Small intestine (tissue), 7 donors: ENCODE data around the gene FOXA2. TPM values are rescaled to one million over a fixed set of nuclear protein-coding genes. Genes with fewer than 3 reads are reported as not detected.
"Not testable (repeated sequence)": the region's sequence is repeated elsewhere in the genome, so short reads cannot be mapped to it uniquely, and the experiment has no call there.

ENCODE experiments used
- DNase-seq, 2 donors: peaks; one replicate each; pipeline versions ENCODE4 v3.0.0 to v3.0.0-alpha.2; 2013
- FAIRE-seq: peaks from 2 replicates; lab custom pipeline; 2012; peaks lifted over from hg19 to GRCh38; lab: Jason Lieb, UNC
- H3K27ac ChIP-seq, 3 donors: one replicate each; pipeline ENCODE4 v1.5.1; 2013; ENCODE audit warnings: low read length in 2 of 3, mild to moderate bottlenecking in 2 of 3, control low read depth in 1 of 3, inconsistent platforms in 1 of 3, low read depth in 1 of 3, moderate library complexity in 1 of 3
- H3K27me3 ChIP-seq, 3 donors: one replicate each; pipeline ENCODE4 v1.6.1; 2013; ENCODE audit warnings: low read length in 3 of 3, inconsistent platforms in 1 of 3; ENCODE audit not compliant: control insufficient read depth in 3 of 3, insufficient read depth in 3 of 3
- H3K36me3 ChIP-seq, 3 donors: one replicate each; pipeline ENCODE4 v1.6.1; 2013; ENCODE audit warnings: low read length in 3 of 3, inconsistent platforms in 1 of 3, low read depth in 1 of 3, mild to moderate bottlenecking in 1 of 3, moderate library complexity in 1 of 3; ENCODE audit not compliant: control insufficient read depth in 3 of 3, insufficient read depth in 2 of 3
- H3K4me1 ChIP-seq, 3 donors: one replicate each; pipeline ENCODE4 v1.6.1; 2013; ENCODE audit warnings: low read length in 2 of 3, inconsistent platforms in 1 of 3, low read depth in 1 of 3, mild to moderate bottlenecking in 1 of 3, moderate library complexity in 1 of 3; ENCODE audit not compliant: control insufficient read depth in 3 of 3, insufficient read depth in 2 of 3
- H3K4me3 ChIP-seq, 3 donors: one replicate each; pipeline ENCODE4 v1.5.1; 2013; ENCODE audit warnings: low read length in 3 of 3, control low read depth in 1 of 3, inconsistent platforms in 1 of 3, low read depth in 1 of 3, mild to moderate bottlenecking in 1 of 3, moderate library complexity in 1 of 3
- H3K9me3 ChIP-seq, 2 donors: one replicate each; pipeline ENCODE4 v1.6.1; 2013; ENCODE audit warnings: low read depth in 1 of 2, low read length in 1 of 2; ENCODE audit not compliant: control insufficient read depth in 2 of 2, insufficient read depth in 1 of 2
- WGBS, 3 donors: extraction: QIAGEN DNeasy Blood & Tissue Kit; methylation state at CpG; one replicate each; pipeline ENCODE4 v1.1.7; 2013; 5-methylcytosine and 5-hydroxymethylcytosine counted together
- polyA plus RNA-seq, 4 donors: library from polyadenylated mRNA; stranded (reverse) in 3 of 4; unstranded in 1 of 4; fragments of 200-250 nt in 3 of 4; fragments of 120-200 nt in 1 of 4; gene quantifications; one replicate each; pipeline versions ENCODE4 v1.2.1 to v1.2.3, GENCODE V29; 2013
- donor health status: healthy with polysubstance abuse.
- donor health status: control.
- donor health status: control.
- donor health status: Bipolar disorder and iron deficiency.
- donor health status: healthy.

FOXA2 gene
- polyA plus RNA-seq, 4 donors: 0.45 to 6.5 (median 2.0) TPM

DNA sequence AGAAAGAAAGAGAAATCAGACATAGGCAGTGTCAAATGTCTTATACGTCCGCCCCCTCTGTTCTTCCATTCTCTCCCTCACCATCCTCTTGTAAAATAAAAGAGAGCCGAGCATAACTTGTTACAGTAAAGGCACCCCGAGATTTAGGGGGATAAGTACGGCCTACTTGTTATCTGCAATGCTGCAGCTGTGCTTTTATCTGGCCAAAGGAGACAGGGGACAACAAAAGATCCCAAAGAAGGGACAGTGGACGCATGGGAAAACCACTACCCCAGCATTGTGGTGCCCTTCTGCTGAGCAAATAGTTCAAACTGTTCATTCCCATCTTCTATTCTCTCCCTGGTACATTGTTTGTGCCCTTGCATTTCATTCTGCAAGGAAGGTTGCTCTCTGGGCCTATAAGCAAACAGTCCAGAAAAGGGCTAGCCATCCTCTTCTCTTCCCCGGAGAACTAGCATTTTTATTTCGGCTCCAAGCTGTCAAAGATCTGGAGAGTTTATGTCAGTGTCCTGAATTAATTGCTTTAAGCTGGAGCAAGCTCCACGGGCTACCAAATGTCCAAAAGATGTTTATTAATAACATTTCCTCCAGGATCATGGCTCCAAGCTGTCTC lies 22.3 kb downstream of the FOXA2 start:
- Histone ChIP-seq H3K4me3 (no peak overlapping the region), H3K9me3 (no peaks in the 10 kb centered on the region), H3K36me3 (no peaks in the 10 kb centered on the region), H3K4me1 (no peaks in the 10 kb centered on the region), H3K27me3 (peaks cover 0 to 33% (median 13%) of the 10 kb centered on the region in 3 donors), H3K27ac (no peak overlapping the region)
- DNase-seq: no peak
- no peak for FAIRE-seq
- WGBS, 3 donors: 38 to 79% (median 59%) methylated on average over 9 of the region's 9 CpGs

DNA sequence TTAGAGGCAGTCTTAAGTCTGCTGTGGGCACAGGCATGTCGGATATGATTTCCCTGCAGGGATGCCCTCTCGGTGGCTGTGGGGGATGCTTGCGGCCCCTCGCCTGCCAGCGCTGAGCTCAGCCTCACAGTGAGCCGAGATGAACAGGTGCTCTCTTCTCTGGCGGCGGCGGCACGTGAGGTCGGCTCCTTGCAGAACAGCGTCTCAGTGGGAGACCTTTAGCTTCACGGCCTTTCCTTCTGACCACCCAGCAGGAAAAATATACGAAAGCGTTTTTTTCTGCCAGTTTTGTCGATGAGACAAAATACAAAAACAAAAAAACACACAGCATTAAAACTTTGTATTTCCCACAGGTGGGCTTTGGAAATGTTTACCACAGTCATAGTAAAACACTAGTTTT lies 23.6 kb downstream of the FOXA2 start:
- DNase-seq (no peak), FAIRE-seq (no peak)
- Histone ChIP-seq H3K27me3 (peaks cover 0 to 24% (median 12%) of the 10 kb centered on the region in 3 donors), H3K27ac (no peak overlapping the region), H3K36me3 (no peaks in the 10 kb centered on the region), H3K4me3 (no peak overlapping the region), H3K4me1 (no peaks in the 10 kb centered on the region), H3K9me3 (no peaks in the 10 kb centered on the region)
- WGBS, 3 donors: 40 to 84% (median 63%) methylated on average over 16 of the region's 16 CpGs

DNA sequence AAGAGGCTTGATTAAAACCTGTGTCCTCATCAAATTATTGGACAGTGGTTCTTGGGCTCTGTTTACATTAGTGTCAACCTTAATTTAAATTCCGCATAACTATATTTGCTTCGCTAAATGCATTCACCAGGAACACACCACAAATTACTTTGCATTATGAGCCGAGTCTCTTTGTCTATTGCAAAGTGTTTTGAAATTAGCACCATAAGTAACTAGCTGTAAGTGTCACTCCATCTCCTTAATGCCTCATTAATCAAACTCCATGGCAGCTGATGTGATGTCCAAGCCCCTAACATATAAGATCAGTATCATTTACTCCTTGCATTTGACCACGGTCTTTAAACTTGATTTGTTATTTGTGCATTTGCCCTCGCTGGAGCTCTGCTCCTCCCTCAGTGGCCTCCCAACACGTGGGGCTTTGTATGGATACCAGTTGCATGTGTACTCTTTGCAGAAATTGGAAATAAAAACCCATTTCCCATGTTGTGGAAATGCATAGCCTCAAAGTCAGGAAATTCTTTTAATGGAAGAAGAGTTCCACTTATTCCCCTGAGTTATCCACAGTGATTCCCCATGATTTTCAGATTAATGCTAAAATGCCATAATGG lies 24.6 kb downstream of the FOXA2 start:
- FAIRE-seq (no peak), DNase-seq (no peak)
- no peak overlapping the region for H3K4me3 ChIP-seq
- WGBS, 3 donors: 36 to 74% (median 65%) methylated on average over 6 of the region's 6 CpGs
- no peak overlapping the region for H3K27ac ChIP-seq
- H3K4me1 ChIP-seq: no peaks in the 10 kb centered on the region
- H3K9me3 ChIP-seq: no peaks in the 10 kb centered on the region
- no peaks in the 10 kb centered on the region for H3K36me3 ChIP-seq
- H3K27me3 ChIP-seq: peaks cover 0 to 22% (median 11%) of the 10 kb centered on the region in 3 donors

- Histone ChIP-seq H3K4me1 (no peaks in the 10 kb centered on the region), H3K27ac (no peak overlapping the region), H3K9me3 (no peaks in the 10 kb centered on the region), H3K27me3 (peaks cover 0 to 13% (median 6%) of the 10 kb centered on the region in 3 donors), H3K4me3 (no peak overlapping the region), H3K36me3 (no peaks in the 10 kb centered on the region)
- DNase-seq (no peak), FAIRE-seq (no peak)
- 77 to 82% (median 79%) methylated on average over 13 of the region's 13 CpGs for WGBS, 3 donors
These were observed 26.7 kb downstream of the FOXA2 start for GRCh38 chr20:22557403-22558276.

DNA sequence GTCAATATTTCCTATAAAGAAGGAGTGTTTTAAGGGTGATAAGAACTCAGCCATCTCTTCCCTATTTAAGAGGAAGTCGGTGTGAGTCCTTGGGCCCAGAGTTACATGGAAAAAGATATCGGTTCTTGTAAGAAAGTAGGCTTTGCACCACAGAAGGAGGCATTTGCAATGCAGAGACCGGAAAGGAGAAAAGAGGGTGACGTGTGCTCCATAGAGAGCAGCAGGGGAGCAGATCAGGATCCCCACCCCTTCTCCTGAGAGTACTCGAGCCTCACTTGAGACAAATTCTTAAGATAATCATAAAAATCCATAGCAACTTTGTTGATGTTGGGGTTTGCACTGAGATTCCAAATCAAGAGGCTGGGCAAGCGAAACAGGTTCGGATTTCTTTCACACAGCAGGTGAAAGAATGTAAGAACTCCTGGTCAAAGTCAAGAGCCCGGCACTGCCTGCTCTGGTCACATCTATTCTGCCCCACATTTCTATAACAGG lies 27.8 kb downstream of the FOXA2 start:
- 59 to 79% (median 70%) methylated on average over 8 of the region's 8 CpGs for WGBS, 3 donors
- no peak for FAIRE-seq

DNA sequence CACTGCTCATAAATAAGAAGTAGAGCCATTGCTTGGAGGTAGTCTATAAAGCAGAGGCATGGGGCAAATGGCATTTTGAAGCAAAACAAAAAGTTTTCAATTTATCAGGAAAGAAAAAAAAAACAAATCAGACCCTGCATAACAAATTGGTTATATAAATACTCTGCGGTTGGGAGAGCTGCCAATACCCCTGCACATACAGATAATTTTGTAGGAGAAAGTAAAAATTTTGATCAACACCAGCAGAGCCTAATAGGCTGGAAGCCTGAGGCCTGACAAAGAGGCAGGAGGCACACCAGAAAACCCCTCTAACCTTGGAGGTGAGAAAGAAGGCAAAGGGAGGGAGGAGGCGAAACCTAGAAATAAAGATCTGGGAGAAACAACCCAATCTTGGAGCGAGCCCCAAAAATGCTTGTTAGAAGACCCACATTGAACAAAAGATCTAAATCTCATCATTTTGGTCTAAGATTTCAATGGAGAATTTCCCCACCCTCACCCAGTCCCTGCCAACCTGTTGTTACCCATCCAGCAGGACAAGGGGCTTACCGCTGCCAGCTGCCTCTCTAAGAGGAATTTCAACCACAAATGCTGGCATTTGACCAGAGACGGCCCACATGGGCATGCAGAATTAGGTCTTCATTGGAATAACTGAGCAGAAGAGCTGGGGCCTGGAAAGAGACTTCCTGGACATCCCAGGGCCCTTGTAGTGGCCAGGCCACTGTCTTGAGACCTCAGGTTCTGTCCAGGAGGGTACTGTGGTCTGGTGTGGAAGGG lies 28.4 kb downstream of the FOXA2 start:
- H3K4me1 ChIP-seq: no peaks in the 10 kb centered on the region
- H3K9me3 ChIP-seq: no peaks in the 10 kb centered on the region
- DNase-seq: no peak
- no peak overlapping the region for H3K27ac ChIP-seq
- FAIRE-seq: no peak
- peaks cover 0 to 13% (median 6%) of the 10 kb centered on the region in 3 donors for H3K27me3 ChIP-seq
- no peaks in the 10 kb centered on the region for H3K36me3 ChIP-seq
- H3K4me3 ChIP-seq: no peak overlapping the region
- 80 to 88% (median 83%) methylated on average over 5 of the region's 5 CpGs for WGBS, 3 donors

More for the DNA sequence above, 27.8 kb downstream of the FOXA2 start:
- H3K36me3 ChIP-seq: no peaks in the 10 kb centered on the region
- H3K4me1 ChIP-seq: no peaks in the 10 kb centered on the region
- H3K27ac ChIP-seq: no peak overlapping the region
- DNase-seq: no peak
- no peaks in the 10 kb centered on the region for H3K9me3 ChIP-seq
- peaks cover 0 to 13% (median 6%) of the 10 kb centered on the region in 3 donors for H3K27me3 ChIP-seq
- no peak overlapping the region for H3K4me3 ChIP-seq

DNA sequence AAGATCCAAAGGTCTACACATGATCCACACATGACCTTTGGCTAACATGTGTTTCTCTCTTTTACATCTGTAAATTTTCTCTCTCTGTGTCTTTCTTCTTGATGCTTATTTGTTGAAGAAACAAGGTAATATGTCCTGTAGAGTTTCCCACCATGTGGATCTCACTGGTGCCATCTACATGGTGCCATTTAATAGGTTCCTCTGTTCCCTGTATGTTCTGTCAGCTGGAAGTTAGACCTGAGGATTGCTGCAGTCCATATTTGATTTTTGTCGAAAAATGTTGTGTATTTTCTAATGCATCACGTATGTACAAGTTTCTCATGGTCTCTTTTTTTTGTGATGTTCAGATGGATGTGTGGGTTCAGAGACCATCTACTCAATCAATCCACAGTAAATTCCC lies 30.0 kb downstream of the FOXA2 start:
- 84 to 97% (median 93%) methylated on average over 2 of the region's 2 CpGs for WGBS, 3 donors
- DNase-seq: no peak
- Histone ChIP-seq H3K9me3 (peaks cover 0 to 3% of the 10 kb centered on the region in 2 donors), H3K36me3 (no peaks in the 10 kb centered on the region), H3K4me1 (no peaks in the 10 kb centered on the region), H3K27me3 (peaks cover 0 to 10% (median 4%) of the 10 kb centered on the region in 3 donors), H3K4me3 (no peak overlapping the region), H3K27ac (no peak overlapping the region)
- no peak for FAIRE-seq

DNA sequence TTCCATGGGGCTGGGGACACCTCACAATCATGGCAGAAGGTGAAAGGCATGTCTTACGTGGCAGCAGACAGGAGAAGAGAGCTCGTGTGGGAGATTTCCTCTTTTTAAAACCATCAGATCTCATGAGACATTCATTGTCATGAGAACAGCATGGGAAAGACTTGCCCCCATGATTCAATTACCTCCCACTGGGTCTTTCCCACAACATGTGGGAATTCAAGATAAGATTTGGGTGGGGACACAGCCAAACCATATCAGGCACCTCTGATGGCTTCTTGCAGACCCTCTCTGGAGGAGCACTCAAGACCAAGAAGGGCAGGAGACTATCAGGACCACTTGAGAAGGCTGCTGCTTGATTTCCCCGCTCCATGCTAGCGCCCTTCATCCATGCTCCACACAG lies 33.9 kb downstream of the FOXA2 start:
- not testable (repeated sequence) for H3K27ac ChIP-seq, H3K27me3 ChIP-seq, H3K4me1 ChIP-seq, H3K4me3 ChIP-seq, H3K9me3 ChIP-seq, FAIRE-seq, DNase-seq, H3K36me3 ChIP-seq
- WGBS, 3 donors: 74 to 91% (median 83%) methylated on average over 4 of the region's 4 CpGs
